Thoracic aorta (tissue), 2 donors: Measurements from ENCODE around the gene DLGAP1. TPM values are rescaled to one million over a fixed set of nuclear protein-coding genes. Genes with fewer than 3 reads are reported as not detected.
"Not testable (repeated sequence)": the region's sequence is repeated elsewhere in the genome, so short reads cannot be mapped to it uniquely, and the experiment has no call there.

ENCODE experiments used
- ATAC-seq: fragments of 150-250 bp; one replicate; pipeline ENCODE4 v1.8.0; 2017; ENCODE audit warnings: low read depth; ENCODE audit not compliant: insufficient number of reproducible peaks, low FRiP score
- DNase-seq: peaks from one replicate; pipeline ENCODE4 v3.0.0-alpha.2; 2020; ENCODE audit warnings: low spot score
- H3K27ac ChIP-seq, 2 donors: fragments of 200-600 bp; sonication (generic); 1 replicate in 1 of 2; 2 replicates in 1 of 2; pipeline ENCODE4 v1.5.1; 2016; ENCODE audit warnings: mild to moderate bottlenecking in 2 of 2, moderate library complexity in 2 of 2
- H3K27me3 ChIP-seq: fragments of 200-600 bp; sonication (generic); replicated peaks from 2 replicates; pipeline ENCODE4 v1.6.0; 2016; ENCODE audit warnings: mild to moderate bottlenecking; ENCODE audit not compliant: insufficient read depth
- H3K36me3 ChIP-seq: fragments of 200-600 bp; sonication (generic); one replicate; pipeline ENCODE4 v1.5.1; 2016
- H3K4me1 ChIP-seq, 2 donors: fragments of 200-600 bp; sonication (generic); 1 replicate in 1 of 2; 2 replicates in 1 of 2; pipeline versions ENCODE4 v1.5.1 to v1.6.0; 2016; ENCODE audit warnings: low read depth in 2 of 2, mild to moderate bottlenecking in 1 of 2; ENCODE audit not compliant: control insufficient read depth in 1 of 2
- H3K4me3 ChIP-seq: fragments of 200-600 bp; sonication (generic); 2 replicates; pipeline ENCODE4 v1.5.1; 2016; ENCODE audit warnings: mild to moderate bottlenecking
- H3K9me3 ChIP-seq: fragments of 200-600 bp; sonication (generic); 2 replicates; pipeline ENCODE4 v1.5.1; 2016
- CTCF ChIP-seq: fragments of 200-600 bp; sonication (generic); IDR thresholded peaks from one replicate; pipeline ENCODE4 v1.5.1; 2019; ENCODE audit warnings: antibody characterized with exemption
- total RNA-seq, 2 donors: library from RNA; depleted of rRNA; stranded (reverse); fragments of >200 nt; gene quantifications; one replicate each; pipeline versions ENCODE4 v1.1.0 to v1.2.3, GENCODE V29; 2016

The DLGAP1 gene
- total RNA-seq, 2 donors from 2014 or later, result 7.3 to 19.0 TPM

GRCh38 chr18:4309227-4309626 is 145.9 kb downstream of the DLGAP1 start:
- H3K9me3 ChIP-seq, result no peaks in the 10 kb centered on the region
- no peak for DNase-seq
- no peaks in the 10 kb centered on the region for H3K27me3 ChIP-seq
- no peaks in the 10 kb centered on the region for H3K4me1 ChIP-seq
- no peak for ATAC-seq
- TF ChIP-seq CTCF, result no peak
- no peaks in the 10 kb centered on the region for H3K36me3 ChIP-seq
- H3K27ac ChIP-seq, result no peak overlapping the region
- no peak overlapping the region for H3K4me3 ChIP-seq

DNA sequence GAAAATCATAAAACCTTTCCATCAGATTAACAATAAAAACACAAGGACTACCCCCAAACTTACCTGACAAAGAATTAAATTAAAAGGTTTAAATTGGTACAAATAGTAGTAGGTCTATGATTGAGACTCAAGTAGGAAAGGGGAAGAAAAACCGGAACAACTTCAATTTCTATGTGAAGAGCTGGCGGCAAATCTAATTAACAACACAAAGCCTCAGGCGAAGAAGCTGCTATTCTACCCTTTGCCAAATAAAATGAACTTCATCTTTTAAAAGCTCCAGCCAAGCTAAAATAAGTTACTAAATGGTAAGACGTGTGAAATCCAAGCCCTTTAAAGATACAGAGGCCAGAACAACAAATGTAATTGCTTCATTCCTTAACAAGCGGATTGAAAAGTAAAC is 146.5 kb downstream of the DLGAP1 start:
- H3K4me3 ChIP-seq, result no peak overlapping the region
- H3K36me3 ChIP-seq, result no peaks in the 10 kb centered on the region
- no peaks in the 10 kb centered on the region for H3K4me1 ChIP-seq
- no peak overlapping the region for H3K27ac ChIP-seq
- DNase-seq (no peak), ATAC-seq (no peak)
- H3K27me3 ChIP-seq, result no peaks in the 10 kb centered on the region
- no peak for TF ChIP-seq CTCF
- H3K9me3 ChIP-seq, result no peaks in the 10 kb centered on the region

DNA sequence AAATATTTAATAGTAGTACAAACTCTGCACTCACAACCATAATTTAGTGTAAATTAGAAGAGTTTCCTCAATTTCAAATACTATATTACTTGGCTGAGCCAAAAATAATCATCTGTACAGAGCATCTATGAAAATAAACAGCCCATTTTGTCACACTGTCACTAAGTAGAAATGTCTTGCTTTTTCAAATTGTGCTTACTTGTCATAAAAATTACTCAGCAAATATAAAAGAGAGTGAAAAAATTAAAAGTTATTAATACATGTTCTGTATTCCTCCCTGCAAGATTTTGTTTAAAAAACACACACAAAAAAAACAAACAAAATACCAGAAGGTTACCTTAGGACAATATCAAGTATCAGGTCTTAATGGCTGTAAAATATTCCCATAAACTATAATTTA is 155.7 kb downstream of the DLGAP1 start:
- Histone ChIP-seq H3K9me3 (no peaks in the 10 kb centered on the region), H3K4me3 (no peak overlapping the region), H3K27me3 (no peaks in the 10 kb centered on the region), H3K4me1 (no peaks in the 10 kb centered on the region), H3K27ac (no peak overlapping the region), H3K36me3 (no peaks in the 10 kb centered on the region)
- DNase-seq (no peak), ATAC-seq (no peak)
- no peak for TF ChIP-seq CTCF

DNA sequence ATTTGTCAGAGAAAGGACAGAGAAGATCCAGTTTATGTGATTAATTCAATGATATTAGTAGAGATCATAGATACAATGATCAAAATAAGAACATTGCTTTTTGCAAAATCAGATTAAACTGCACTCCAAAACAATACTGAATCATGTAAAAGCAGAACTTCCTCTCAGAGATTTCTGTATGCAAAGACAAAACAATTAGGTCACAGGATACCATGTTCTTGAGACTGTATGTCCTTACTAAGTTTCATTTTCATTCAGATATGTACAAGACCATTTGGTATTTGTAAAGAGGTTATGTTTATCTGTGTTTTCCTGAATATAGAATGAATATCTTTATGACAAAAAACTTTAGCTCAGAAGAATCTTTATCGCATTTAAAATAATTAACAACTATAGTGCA is 161.8 kb downstream of the DLGAP1 start:
- Histone ChIP-seq H3K4me3 (no peak overlapping the region), H3K4me1 (no peaks in the 10 kb centered on the region), H3K36me3 (no peaks in the 10 kb centered on the region), H3K9me3 (no peaks in the 10 kb centered on the region), H3K27ac (no peak overlapping the region), H3K27me3 (no peaks in the 10 kb centered on the region)
- no peak for TF ChIP-seq CTCF
- no peak for DNase-seq
- no peak for ATAC-seq

GRCh38 chr18:4292696-4293095 is 162.4 kb downstream of the DLGAP1 start:
- no peak for TF ChIP-seq CTCF
- H3K27ac ChIP-seq, result no peak overlapping the region
- H3K27me3 ChIP-seq, result no peaks in the 10 kb centered on the region
- H3K9me3 ChIP-seq, result no peaks in the 10 kb centered on the region
- ATAC-seq (no peak), DNase-seq (no peak)
- no peak overlapping the region for H3K4me3 ChIP-seq
- no peaks in the 10 kb centered on the region for H3K36me3 ChIP-seq
- H3K4me1 ChIP-seq, result no peaks in the 10 kb centered on the region

DNA sequence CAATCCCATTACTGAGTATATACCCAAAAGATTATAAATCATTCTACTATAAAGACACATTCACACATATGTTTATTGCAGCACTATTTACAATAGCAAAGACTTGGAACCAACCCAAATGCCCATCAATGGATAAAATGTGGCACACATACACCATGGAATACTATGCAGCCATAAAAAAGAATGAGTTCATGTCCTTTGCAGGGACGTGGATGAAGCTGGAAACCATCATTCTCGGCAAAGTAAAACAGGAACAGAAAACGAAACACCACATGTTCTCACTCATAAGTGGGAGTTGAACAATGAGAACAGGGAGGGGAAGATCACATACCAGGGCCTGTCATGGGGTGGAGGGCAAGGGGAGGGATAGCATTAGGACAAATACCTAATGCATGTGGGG is 167.8 kb downstream of the DLGAP1 start:
- not testable (repeated sequence) for H3K27me3 ChIP-seq, H3K4me1 ChIP-seq, H3K27ac ChIP-seq, H3K36me3 ChIP-seq, ATAC-seq, H3K9me3 ChIP-seq, H3K4me3 ChIP-seq, DNase-seq
